ENCODE data around the gene SPEG.
"Not testable (repeated sequence)": the region's sequence is repeated elsewhere in the genome, so short reads cannot be mapped to it uniquely, and the experiment has no call there.

SPEG gene

DNA sequence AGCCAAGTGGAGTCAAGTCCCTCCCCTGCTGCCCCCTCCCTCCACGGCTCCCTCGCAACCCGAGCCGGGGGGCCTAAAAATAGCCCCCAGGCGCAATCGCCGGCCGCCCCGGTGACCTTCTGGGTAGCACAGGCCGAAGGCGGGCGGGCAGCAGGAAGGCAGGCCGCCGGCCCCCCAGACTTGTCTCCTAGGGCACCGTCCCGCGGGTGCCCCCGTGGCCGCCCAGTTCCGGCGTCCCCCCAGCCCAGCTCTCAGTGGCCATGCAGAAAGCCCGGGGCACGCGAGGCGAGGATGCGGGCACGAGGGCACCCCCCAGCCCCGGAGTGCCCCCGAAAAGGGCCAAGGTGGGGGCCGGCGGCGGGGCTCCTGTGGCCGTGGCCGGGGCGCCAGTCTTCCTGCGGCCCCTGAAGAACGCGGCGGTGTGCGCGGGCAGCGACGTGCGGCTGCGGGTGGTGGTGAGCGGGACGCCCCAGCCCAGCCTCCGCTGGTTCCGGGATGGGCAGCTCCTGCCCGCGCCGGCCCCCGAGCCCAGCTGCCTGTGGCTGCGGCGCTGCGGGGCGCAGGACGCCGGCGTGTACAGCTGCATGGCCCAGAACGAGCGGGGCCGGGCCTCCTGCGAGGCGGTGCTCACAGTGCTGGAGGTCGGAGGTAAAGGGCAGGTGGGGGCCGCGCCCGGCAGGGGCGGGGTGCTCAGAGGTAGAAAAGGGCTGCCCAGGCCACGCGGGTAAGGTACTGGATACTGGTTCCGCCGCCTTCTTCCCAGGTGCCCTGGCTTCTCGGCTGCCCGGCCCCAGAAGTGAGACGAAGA lies at the start of gene SPEG:
Gene SPEG, plus strand, starts transcription at position 126 of the 808 bp plus-strand sequence. Its CDS starts 135 bp downstream, at position 261.
- in situ Hi-C loops (cut with MboI; ENCODE audit: low sequenced_read_pairs) = no loop called here

DNA sequence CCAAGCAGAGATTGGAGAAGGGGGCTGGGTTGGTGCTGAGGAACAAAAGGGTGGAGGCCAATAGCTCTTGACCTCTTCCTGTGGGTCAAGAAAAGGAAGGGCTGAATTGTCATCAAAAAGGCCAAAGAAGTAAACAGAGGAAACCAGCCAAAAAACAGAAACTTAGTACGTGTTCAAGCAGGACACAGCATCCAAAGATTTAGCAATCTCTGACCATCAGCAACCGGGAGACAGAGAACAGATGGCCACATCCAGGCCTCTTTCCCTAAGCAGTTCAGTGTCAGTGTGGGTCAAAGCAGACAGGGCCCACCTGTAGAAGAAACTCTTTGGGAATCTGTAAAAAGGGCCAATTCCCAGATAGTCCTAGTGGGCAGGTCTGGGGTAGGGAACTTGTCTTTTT lies 49.8 kb upstream of the SPEG start:
- in situ Hi-C loops (cut with MboI; ENCODE audit: low sequenced_read_pairs) = no loop called here

DNA sequence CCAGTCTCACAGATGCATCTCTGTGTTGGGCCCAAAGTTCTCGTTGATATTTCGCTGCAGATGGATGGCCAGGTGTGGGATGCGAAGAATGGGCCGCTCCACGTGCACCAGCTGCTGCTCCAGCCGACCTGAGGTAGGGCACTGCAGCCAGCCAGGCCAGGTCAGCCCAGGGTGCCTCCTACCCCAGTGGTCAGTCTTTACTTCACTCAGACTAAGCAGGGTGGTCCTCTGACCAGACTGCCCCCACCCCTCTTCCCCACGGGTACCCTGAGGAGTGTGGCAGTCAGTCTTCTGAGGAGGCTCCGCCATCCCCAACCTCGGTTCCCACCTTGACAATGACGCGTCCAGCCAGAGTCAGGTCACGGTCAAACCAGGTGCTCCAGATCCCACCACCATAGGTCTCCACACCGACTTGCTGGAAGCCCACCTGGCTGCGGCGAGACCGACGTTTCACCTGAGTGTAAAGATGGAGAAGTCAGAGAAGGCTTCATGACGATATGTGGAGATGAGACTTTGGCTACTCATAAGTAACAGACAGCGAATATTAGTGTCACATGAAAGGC lies 48.6 kb upstream of the SPEG start:
- in situ Hi-C loops (cut with MboI; ENCODE audit: low sequenced_read_pairs) = no loop called here

DNA sequence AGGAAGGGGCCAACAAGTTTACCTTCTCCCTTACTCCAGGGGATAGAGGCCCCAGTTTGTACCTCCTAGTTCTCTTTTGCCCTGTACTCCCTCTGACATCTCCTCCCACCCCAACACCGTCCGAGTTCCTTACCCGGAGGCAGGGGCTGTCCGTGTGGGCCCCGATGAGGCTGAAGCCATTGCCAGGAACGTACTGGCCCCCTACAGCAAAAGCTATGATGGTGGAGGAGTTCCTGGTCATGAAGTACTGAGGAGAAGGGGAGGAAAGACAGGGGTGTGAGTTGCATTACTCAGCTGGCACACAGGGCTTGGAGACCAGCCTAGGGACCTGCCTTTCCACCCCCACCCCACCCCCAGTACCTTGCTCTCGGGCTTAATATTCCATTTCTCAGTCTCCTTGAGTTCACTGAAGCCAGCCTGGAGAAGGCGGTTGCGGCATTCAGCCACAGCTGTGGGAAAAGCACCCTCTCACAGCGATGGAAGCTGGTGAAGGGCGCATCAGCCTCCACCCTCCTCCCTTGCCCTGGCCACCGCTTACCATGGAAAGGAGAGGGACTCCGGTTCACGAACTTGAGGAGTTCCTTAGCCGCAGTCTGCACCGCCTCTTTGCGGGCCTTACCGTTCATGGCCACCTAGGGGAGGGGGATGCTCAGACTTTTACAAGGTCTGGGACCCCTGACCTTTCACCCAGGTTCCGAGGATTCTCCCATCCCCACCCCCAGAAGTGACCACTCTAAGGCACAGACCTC lies 47.9 kb upstream of the SPEG start:
- in situ Hi-C loops (cut with MboI; ENCODE audit: low sequenced_read_pairs) = no loop called here

DNA sequence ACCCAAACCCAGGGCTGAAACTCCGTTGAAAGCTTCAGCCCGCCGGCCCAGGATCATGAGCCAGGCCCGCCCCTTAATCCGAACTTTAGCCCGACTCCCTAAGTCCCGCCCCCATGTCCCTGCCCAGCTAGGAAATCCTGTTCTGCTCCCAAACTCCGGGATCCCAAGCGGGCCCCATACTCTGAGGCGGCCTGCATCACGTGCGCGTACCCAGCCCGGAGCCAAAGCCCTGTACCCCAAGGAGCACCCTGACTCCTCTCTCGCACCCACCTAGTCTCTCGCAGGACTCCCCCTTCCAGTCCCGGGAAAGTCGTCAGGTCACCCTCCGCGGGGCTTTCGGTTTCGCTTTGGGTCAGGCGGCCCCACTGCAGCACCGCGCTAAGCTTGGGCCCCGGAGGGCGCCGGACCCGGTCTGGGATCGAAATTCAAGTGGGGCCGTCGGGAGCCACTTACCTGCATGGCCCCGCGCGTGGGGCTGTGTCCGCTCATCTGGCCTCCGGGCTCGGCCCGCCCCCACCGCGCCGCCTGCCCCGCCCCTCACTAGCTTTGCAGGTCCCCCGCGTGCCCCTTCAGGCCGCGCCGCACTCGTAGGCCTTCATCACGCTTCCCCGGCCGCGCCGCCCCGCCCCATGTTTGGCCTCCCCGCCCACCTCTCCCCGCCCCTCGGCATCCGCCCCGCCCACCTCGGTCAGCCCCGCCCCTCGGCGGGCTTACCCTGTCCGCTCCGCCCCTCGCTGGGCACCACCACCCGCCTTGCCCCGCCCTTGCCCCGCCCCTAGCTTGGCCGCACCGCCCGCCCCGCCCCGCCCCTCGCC lies 47.1 kb upstream of the SPEG start, which contains the start of gene DNPEP:
Gene DNPEP, minus strand, starts transcription at position 607 of the 815 bp plus-strand sequence. Its CDS starts 118 bp downstream, at position 489.
- in situ Hi-C loops (cut with MboI; ENCODE audit: low sequenced_read_pairs) = no loop called here

DNA sequence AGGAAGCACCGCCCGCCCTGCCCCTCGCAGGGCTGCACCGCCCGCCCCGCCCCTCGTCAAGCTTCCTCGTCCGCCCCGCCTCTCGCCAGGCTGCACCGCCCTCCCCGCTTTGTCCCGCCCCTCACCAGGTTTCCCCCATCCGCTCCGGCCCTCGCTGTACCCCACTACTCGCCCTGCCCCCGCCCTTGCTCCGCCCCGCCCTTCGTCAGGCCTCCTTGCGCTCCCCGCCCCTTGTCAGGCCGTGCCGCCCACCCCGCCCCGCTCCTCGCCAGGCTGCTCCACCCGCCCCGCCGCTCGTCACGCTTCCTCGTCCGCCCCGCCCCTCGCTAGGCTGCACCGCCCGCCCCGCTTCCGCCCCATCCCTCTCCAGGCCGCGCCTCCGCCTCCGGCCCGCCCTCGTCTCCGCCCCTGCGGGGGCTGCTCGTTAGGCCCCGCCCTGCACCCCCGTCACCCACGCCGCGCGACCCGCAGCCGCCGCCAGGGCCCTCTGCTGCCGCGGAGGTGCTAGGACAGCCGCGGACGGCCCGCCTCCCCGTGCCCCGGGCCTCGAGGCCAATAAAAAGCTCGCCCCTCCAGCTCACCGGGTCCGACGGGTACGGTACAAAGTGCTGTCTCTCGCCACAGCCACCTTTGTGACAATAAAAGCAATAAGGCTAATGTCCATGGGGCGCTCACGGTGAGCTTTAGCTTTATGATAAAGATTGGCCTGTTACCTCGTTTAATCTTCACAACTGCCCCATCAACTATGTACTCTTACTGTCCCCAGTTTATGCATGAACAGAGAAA lies 46.3 kb upstream of the SPEG start:
- in situ Hi-C loops (cut with MboI; ENCODE audit: low sequenced_read_pairs) = no loop called here

GRCh38 chr2:219388907-219389156 lies 45.8 kb upstream of the SPEG start:
- in situ Hi-C loops (cut with MboI; ENCODE audit: low sequenced_read_pairs) = no loop called here

DNA sequence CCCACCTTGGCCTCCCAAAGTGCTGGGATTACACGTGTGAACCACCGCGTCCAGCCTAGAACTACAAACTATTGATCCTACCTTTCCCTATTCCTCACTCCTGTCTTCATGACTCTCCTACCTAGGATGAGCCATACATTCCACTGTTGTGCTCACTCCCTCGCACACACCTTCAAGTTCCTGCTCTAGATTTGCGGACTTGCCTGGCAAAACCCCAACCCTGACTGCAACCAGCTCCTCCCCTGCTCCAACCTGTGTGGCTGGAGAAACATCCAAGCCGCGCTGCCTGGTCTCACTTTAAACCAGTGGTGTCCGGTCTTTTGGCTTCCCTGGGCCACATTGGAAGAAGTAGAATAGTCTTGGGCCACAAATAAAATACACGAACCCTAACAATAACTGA lies 41.9 kb upstream of the SPEG start:
- in situ Hi-C loops (cut with MboI; ENCODE audit: low sequenced_read_pairs) = no loop called here

DNA sequence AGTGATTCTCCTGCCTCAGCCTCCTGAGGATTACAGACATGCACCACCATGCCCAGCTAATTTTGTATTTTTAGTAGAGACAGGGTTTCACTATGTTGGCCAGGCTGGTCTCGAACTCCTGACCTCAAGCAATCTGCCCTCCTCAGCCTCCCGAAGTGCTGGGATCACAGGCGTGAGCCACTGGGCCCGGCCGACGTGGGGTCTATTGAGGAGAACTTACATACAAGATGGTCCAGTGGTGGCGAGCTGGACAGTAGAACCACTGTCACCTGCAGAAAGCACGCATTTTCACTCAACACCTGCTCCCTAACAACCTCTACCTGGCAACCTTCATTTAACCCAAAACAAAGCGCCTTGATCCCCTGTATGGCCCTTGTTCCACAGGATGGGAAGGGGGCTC lies 39.6 kb upstream of the SPEG start:
- in situ Hi-C loops (cut with MboI; ENCODE audit: low sequenced_read_pairs) = not testable (repeated sequence)

GRCh38 chr2:219395609-219396008 lies 39.0 kb upstream of the SPEG start:
- in situ Hi-C loops (cut with MboI; ENCODE audit: low sequenced_read_pairs) = no loop called here

- in situ Hi-C loops (cut with MboI; ENCODE audit: low sequenced_read_pairs) = no loop called here
Measured at GRCh38 chr2:219396863-219397457, 37.7 kb upstream of the SPEG start.

- in situ Hi-C loops (cut with MboI; ENCODE audit: low sequenced_read_pairs) = no loop called here
Measured at GRCh38 chr2:219398721-219399363, 35.8 kb upstream of the SPEG start.

GRCh38 chr2:219399716-219400478 lies 34.7 kb upstream of the SPEG start:
- in situ Hi-C loops (cut with MboI; ENCODE audit: low sequenced_read_pairs) = loop anchor here (10.0 kb wide), 1 partner anchor 125 kb away; no protein-coding TSS in a partner anchor

DNA sequence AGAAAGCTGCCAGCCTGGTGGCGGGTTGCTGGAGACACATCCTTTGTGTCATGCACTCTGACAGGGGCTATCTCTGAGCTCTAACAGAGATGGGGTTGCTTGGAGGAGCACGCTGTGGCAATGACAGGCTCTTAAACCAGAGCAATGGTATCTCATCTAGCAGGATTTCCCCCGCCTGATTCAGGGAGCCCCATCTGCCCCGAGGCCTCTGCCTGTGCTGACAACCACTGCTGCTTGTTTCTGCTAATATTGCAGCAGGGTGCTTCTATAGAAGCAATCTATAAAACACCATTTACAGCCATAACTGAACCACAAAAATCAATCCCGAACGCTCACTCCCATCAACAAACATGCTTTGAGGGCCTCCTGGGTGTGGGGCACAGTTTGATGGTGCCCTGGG lies 34.1 kb upstream of the SPEG start:
- in situ Hi-C loops (cut with MboI; ENCODE audit: low sequenced_read_pairs) = loop anchor here (10.0 kb wide), 1 partner anchor 124 kb away; no protein-coding TSS in a partner anchor

- in situ Hi-C loops (cut with MboI; ENCODE audit: low sequenced_read_pairs) = loop anchor here (10.0 kb wide), 1 partner anchor 123 kb away; no protein-coding TSS in a partner anchor
Measured at GRCh38 chr2:219401606-219402005, 33.0 kb upstream of the SPEG start.

GRCh38 chr2:219402665-219403515 lies 31.8 kb upstream of the SPEG start:
- in situ Hi-C loops (cut with MboI; ENCODE audit: low sequenced_read_pairs) = loop anchor here (10.0 kb wide), 1 partner anchor 122 kb away; no protein-coding TSS in a partner anchor

- in situ Hi-C loops (cut with MboI; ENCODE audit: low sequenced_read_pairs) = loop anchor here (10.0 kb wide), 1 partner anchor 121 kb away; no protein-coding TSS in a partner anchor
Measured at GRCh38 chr2:219403861-219404260, 30.8 kb upstream of the SPEG start.

All from HL-60/S4 treated with phorbol 12-myristate 13-acetate at 8.2 ng/mL for 4 days and 3 days (cell line).